ENCODE results near the gene PUS7. TPM values are rescaled to one million over a fixed set of nuclear protein-coding genes. Genes with fewer than 3 reads are reported as not detected.

PUS7 gene
- total RNA-seq, 1 experiment from 2014 or later: 39.0 TPM

- TF ChIP-seq ZNF274 (IDR thresholded peaks at IDR 0.05; ENCODE audit: low read depth, low read length): no peak
Observed at GRCh38 chr7:105521717-105522463, at the start of gene PUS7 (continued).

- Histone ChIP-seq H3K4me3 (replicated peaks in 1 of 2; ENCODE audit: low read depth in 1 of 2, low read length in 2 of 2) (no peak overlapping the region), H3K9ac (ENCODE audit: low read length) (no peak overlapping the region), H3K79me2 (ENCODE audit: insufficient read depth, low read length) (no peaks in the 10 kb centered on the region), H3K36me3 (ENCODE audit: control insufficient read depth in 1 of 2, insufficient read depth in 2 of 2, low read length in 2 of 2) (peaks cover 12 to 29% of the 10 kb centered on the region in 2 experiments; a peak in 3 of 4 replicates), H3K27ac (ENCODE audit: low read depth, low read length) (no peak overlapping the region), H2AFZ (ENCODE audit: low read depth, low read length, poor library complexity, severe bottlenecking) (no peak overlapping the region), H3K9me3 (ENCODE audit: control insufficient read depth in 1 of 2, insufficient read depth in 1 of 2, low read depth in 1 of 2, low read length in 2 of 2) (no peaks in the 10 kb centered on the region), H3K4me2 (ENCODE audit: low read length) (no peak overlapping the region), H3K9me2 (ENCODE audit: insufficient read depth) (no peaks in the 10 kb centered on the region), H4K20me1 (ENCODE audit: insufficient read depth) (no peaks in the 10 kb centered on the region), H3K4me1 (ENCODE audit: control insufficient read depth in 1 of 2, insufficient read depth in 2 of 2, low read length in 2 of 2) (no peaks in the 10 kb centered on the region), H3K27me3 (ENCODE audit: insufficient read depth, low read length) (no peaks in the 10 kb centered on the region)
- ChIA-PET POLR2A (interaction anchor here (1.2 kb wide), 1 partner anchor 36 kb away, joined by 3 read pairs; the partner anchor contains the start of gene RINT1), CTCF (no interaction called here), RAD21 (ENCODE audit: low non-redundant PET in 1 of 2, low total read pairs in 2 of 2, uncharacterized antibody in 2 of 2, unreplicated experiment in 2 of 2) (no interaction called here)
- intact Hi-C loops (cut with micrococcal nuclease): no loop called here
- ATAC-seq (no peak), DNase-seq (ENCODE audit: low read depth, low spot score) (no peak)
- BruUV-seq (replicated peaks): no TSS peak
- TF ChIP-seq REST (IDR thresholded peaks at IDR 0.05; ENCODE audit: low read depth): no peak
- TF ChIP-seq EGR1 (IDR thresholded peaks at IDR 0.05; ENCODE audit: low read depth): no peak
- no peak for TF ChIP-seq ZNF274 (IDR thresholded peaks at IDR 0.05; ENCODE audit: low read depth, low read length)
- TF ChIP-seq EZH2 (IDR thresholded peaks at IDR 0.05): no peak
- no peak for TF ChIP-seq ZBTB33 (IDR thresholded peaks at IDR 0.05; ENCODE audit: extremely low read depth, insufficient replicate concordance, low read length)
- no peak for TF ChIP-seq POLR2A (IDR thresholded peaks at IDR 0.05; ENCODE audit: borderline replicate concordance, extremely low read depth, insufficient read depth, insufficient read length)
- TF ChIP-seq, protein P1, sequence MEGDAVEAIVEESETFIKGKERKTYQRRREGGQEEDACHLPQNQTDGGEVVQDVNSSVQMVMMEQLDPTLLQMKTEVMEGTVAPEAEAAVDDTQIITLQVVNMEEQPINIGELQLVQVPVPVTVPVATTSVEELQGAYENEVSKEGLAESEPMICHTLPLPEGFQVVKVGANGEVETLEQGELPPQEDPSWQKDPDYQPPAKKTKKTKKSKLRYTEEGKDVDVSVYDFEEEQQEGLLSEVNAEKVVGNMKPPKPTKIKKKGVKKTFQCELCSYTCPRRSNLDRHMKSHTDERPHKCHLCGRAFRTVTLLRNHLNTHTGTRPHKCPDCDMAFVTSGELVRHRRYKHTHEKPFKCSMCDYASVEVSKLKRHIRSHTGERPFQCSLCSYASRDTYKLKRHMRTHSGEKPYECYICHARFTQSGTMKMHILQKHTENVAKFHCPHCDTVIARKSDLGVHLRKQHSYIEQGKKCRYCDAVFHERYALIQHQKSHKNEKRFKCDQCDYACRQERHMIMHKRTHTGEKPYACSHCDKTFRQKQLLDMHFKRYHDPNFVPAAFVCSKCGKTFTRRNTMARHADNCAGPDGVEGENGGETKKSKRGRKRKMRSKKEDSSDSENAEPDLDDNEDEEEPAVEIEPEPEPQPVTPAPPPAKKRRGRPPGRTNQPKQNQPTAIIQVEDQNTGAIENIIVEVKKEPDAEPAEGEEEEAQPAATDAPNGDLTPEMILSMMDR (IDR thresholded peaks at IDR 0.05 in 2 of 3, conservative IDR thresholded peaks at IDR 0.05 in 1 of 3; ENCODE audit: borderline replicate concordance in 1 of 3, insufficient read depth in 1 of 3, low read depth in 2 of 3, low read length in 2 of 3): no peak
- TF ChIP-seq SP1 (IDR thresholded peaks at IDR 0.05; ENCODE audit: low read depth): no peak
- TF ChIP-seq SRF (IDR thresholded peaks at IDR 0.05; ENCODE audit: low read depth): no peak
- no peak for TF ChIP-seq MAX (IDR thresholded peaks at IDR 0.05)
- TF ChIP-seq SIN3A (IDR thresholded peaks at IDR 0.05; ENCODE audit: low read depth): no peak
- no peak for TF ChIP-seq ZFX (IDR thresholded peaks at IDR 0.05)
- TF ChIP-seq ELF1 (IDR thresholded peaks at IDR 0.05; ENCODE audit: borderline replicate concordance, low read depth): no peak
- no peak for TF ChIP-seq CBX3 (IDR thresholded peaks at IDR 0.05; ENCODE audit: low read depth)
Observed at GRCh38 chr7:105567821-105568220, 45.8 kb upstream of the PUS7 start.

Data from HCT116 (cell line).